Measurements from ENCODE around the gene ATP1A1.

ATP1A1 gene

GRCh38 chr1:116372651-116373430 is at the start of gene ATP1A1:
TSS of gene ATP1A1 (plus strand) at chr1:116373244. CDS start at chr1:116373512, 268 bp downstream.
- peak; percentile 91 for DNase-seq (ENCODE audit: low spot score)

- DNase-seq (ENCODE audit: low spot score): peak; percentile 1
These were observed 49.6 kb upstream of the ATP1A1 start for GRCh38 chr1:116323491-116323890.

DNA sequence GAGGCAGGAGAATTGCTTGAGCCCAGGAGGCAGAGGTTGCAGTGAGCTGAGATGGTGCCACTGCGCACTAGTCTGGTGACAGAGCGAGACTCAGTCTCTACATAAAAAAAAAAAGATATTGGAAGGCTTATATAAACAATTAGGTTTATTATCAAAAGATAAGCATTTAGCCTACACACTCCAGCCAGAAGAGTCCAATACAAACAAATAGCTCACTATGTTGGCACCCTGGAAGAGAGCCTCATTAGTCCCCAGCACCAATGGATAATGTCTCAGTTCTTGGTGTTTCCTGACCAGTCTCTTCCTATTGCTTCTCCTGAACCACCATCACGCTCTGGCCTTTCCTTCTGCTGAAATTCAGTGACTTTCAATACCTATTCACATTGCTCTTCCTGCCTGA is 48.6 kb upstream of the ATP1A1 start:
- no peak for DNase-seq (ENCODE audit: low spot score)

- no peak for DNase-seq (ENCODE audit: low spot score)
These were observed 47.9 kb upstream of the ATP1A1 start for GRCh38 chr1:116325104-116325503.

DNA sequence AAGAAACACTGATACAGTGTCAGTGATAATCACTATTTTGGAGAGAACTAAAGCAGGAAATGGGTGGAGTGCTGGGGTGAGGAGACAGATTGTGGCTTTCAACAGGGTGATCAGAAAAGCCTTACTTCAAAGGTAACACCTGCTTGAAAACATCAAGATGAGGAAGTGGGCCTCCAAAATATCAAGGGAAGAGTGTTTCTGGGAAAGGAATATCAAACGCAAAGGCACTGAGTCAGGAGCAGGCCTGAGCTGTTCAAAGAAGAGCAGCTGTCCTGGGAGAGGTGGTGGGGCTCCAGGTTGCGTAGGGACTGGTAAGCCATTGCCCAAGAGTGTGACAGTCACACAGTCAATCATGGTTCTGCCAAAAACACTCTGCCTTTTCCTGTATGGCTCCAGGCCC is 47.1 kb upstream of the ATP1A1 start:
- DNase-seq (ENCODE audit: low spot score): no peak

- no peak for DNase-seq (ENCODE audit: low spot score)
These were observed 46.6 kb upstream of the ATP1A1 start for GRCh38 chr1:116326486-116326885.

- no peak for DNase-seq (ENCODE audit: low spot score)
These were observed 44.4 kb upstream of the ATP1A1 start for GRCh38 chr1:116328671-116329070.

GRCh38 chr1:116329524-116330341 is 43.3 kb upstream of the ATP1A1 start:
- no peak for DNase-seq (ENCODE audit: low spot score)

- DNase-seq (ENCODE audit: low spot score): no peak
These were observed 42.7 kb upstream of the ATP1A1 start for GRCh38 chr1:116330342-116330652.

DNA sequence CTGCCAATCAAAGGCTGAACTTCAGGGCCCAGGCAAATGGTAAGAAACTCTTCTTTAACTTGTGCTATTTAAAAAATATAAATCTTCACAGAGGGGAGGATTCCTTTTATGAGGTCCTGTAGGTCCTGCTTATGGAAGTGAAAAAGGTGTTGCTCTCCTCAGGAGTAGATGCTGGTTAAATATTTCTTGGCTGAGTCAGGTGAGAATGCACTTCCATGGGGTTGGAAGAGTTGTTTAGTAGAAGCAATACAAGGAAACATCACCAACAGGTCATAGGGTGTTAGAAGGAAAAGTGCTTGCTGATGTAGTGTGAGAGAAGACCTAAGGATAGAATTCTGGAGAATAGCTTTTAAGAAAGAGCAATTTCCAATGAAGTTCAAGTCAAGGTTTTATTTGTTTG is 42.2 kb upstream of the ATP1A1 start:
- DNase-seq (ENCODE audit: low spot score): no peak

DNA sequence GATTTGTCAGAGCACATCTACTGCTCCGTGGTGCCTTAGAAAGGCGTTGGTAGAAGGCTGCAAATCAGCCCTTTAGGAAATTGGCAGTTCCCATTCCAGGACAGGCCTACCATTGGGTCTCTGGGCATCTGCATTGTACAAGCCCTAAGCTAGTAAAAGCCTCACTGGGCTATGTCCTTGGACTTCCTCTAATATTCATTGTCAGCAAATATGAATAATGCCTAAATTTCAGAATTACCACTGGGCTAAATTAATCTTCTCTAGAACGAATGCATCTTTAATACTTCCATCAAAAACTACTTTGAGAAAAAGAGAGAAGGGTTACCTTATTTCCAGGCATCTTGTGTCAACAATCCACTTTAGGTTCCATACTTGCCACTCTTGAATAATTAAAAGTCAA is 41.5 kb upstream of the ATP1A1 start:
- DNase-seq (ENCODE audit: low spot score): no peak

- no peak for DNase-seq (ENCODE audit: low spot score)
These were observed 40.6 kb upstream of the ATP1A1 start for GRCh38 chr1:116332451-116332850.

GRCh38 chr1:116333171-116334014 is 39.7 kb upstream of the ATP1A1 start:
- DNase-seq (ENCODE audit: low spot score): no peak

DNA sequence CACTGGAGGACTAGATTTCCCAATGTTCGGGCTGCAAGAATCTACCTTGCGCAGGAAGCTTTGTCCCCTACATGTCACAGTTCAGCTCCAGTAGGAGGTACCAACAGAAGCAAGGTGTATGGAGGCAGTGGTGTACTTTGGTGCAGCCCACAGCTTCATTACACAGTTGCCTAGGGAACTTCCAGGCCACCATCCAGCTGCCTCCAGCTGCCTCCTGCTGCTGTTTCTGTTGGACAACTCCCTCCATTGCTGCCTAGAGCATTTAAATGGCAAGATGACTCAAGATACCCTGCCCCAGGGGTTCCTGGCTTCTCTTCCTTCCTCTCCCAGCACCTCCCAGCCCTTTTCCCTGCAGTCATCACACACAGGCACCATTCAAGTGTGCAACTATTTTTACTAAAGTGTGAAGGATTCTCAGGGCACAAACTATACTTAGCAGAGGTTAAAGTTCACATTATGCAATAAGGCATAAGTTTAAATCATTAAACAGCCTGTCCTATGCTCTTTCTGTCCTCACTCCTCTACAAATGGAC is 39.0 kb upstream of the ATP1A1 start:
- DNase-seq (ENCODE audit: low spot score): peak; percentile 39

DNA sequence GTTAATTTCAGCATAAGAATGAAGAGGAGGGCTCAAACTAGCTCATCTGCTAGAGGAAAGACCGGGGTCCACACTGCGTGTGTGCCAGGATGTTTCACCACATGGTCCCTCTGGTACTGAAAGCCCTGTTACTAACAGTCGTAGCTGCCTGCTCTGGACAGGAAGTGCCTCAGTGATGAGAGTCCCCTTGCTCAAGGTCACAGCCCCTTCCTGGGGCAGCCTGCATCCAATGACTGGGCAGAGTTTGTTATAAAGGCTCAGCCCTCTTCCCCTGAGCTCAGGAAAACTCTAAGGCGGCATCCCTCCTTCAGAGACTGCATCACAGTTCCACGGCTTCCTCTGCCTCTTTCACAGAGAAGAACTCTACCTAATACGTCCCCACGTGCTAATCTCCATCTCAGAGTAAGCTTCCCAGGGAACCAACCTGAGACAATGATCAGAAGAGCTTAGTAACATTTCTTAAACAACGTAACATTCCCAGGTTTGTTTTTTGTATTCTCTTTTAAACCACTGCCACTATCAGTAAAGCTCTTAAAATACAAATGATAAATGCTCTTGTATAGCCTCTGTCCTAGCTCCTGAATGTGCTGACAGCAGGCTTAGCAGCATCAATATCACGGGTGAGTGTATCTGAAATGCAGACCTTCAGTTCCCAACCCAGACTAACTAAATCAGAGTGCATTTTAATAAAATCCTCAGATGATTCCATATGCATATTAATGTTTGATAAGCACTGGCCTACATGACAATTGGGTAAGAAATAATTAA is 38.0 kb upstream of the ATP1A1 start:
- no peak for DNase-seq (ENCODE audit: low spot score)

- DNase-seq (ENCODE audit: low spot score): no peak
These were observed 37.0 kb upstream of the ATP1A1 start for GRCh38 chr1:116335850-116336624.

- no peak for DNase-seq (ENCODE audit: low spot score)
These were observed 35.6 kb upstream of the ATP1A1 start for GRCh38 chr1:116337398-116337797.

- no peak for DNase-seq (ENCODE audit: low spot score)
These were observed 34.6 kb upstream of the ATP1A1 start for GRCh38 chr1:116338400-116338799.

GRCh38 chr1:116340506-116341231 is 32.4 kb upstream of the ATP1A1 start:
- no peak for DNase-seq (ENCODE audit: low spot score)

DNA sequence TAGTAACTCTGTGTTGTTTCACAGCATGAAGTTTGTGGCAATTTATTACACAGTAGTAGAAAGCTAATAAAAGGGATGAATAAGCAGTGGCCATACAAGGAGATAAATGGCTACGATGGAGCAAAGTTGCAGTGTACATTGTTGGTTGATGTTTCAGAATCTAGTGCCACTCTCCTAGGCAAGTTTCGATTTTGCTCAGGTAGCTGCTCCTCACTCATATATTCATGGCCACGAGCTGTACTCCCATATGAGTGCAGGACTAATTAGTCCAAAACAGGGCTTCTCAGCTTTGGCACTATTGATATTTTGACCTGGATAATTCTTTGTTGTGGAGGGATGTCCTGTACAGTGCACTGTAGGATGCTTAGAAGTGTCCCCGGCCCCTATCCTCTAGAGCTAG is 30.0 kb upstream of the ATP1A1 start:
- DNase-seq (ENCODE audit: low spot score): no peak
